PC-3 (cell line): ENCODE measurements around the gene CEBPZ.

Experiments
- EZH2 ChIP-seq: fragments of 300-600 bp; sonication (generic); IDR thresholded peaks from one replicate; pipeline ENCODE4 v1.6.1; 2017; ENCODE audit warnings: antibody characterized with exemption, mild to moderate bottlenecking, low read length; ENCODE audit not compliant: unreplicated experiment
- EZH2phosphoT487 ChIP-seq: fragments of 300-600 bp; sonication (generic); IDR thresholded peaks from 2 replicates; pipeline ENCODE4 v1.6.1; 2018; ENCODE audit warnings: mild to moderate bottlenecking, antibody characterized with exemption, low read length, borderline replicate concordance
- TF ChIP-seq, protein P1 (sequence below): fragments of 300-600 bp; sonication (generic); conservative IDR thresholded peaks from 2 replicates; pipeline ENCODE4 v1.5.1; 2017; ENCODE audit warnings: antibody characterized with exemption, low read depth, mild to moderate bottlenecking, low read length

DNA sequence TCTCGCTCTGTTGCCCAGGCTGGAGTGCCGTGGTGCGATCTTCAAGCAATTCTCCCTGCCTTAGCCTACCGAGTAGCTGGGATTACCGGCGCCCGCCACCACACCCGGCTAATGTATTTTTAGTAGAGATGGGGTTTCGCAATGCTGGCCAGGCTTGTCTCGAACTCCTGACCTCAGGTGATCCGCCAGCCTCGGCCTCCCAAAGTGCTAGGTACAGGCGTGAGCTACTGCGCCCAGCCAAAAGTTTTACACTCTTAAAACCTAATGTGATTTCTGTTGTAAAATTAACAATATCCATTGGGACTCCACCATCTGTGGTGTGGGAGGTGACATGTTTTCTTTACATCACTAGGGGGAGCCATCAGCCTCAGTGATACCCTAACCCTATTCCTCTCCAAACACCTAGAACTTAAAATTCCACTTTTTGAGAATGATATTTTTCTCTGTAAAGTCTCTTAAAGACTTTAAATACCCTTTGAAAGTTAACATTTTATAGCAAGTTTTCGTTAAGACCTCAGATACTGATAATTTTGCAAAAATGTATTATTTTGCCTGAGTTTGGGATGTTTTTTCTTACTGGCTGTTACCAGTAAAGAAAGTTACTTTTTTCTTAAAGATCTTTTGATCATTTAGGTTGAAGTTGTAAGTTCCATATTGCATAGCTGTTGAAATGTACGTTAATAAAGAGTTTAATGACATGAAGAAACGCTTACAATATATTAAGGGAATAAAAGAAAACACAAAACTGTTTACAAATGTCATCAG is 63.0 kb downstream of the CEBPZ start:
- TF ChIP-seq, protein P1, sequence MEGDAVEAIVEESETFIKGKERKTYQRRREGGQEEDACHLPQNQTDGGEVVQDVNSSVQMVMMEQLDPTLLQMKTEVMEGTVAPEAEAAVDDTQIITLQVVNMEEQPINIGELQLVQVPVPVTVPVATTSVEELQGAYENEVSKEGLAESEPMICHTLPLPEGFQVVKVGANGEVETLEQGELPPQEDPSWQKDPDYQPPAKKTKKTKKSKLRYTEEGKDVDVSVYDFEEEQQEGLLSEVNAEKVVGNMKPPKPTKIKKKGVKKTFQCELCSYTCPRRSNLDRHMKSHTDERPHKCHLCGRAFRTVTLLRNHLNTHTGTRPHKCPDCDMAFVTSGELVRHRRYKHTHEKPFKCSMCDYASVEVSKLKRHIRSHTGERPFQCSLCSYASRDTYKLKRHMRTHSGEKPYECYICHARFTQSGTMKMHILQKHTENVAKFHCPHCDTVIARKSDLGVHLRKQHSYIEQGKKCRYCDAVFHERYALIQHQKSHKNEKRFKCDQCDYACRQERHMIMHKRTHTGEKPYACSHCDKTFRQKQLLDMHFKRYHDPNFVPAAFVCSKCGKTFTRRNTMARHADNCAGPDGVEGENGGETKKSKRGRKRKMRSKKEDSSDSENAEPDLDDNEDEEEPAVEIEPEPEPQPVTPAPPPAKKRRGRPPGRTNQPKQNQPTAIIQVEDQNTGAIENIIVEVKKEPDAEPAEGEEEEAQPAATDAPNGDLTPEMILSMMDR = peak; percentile 87
- no peak for TF ChIP-seq EZH2
- TF ChIP-seq EZH2phosphoT487 = no peak
